Uterus (tissue), 2 donors: ENCODE measurements around the gene SOCS4.

Source experiments
- POLR2A ChIP-seq, 2 donors: fragments of 450-650 bp; IDR thresholded peaks; one replicate each; pipeline ENCODE4 v1.6.1; 2016; ENCODE audit warnings: antibody characterized with exemption in 2 of 2, mild to moderate bottlenecking in 1 of 2, moderate library complexity in 1 of 2
- TF ChIP-seq, protein P1 (sequence below), 4 experiments: fragments of 200-600 bp in 2 of 4; fragments of 450-650 bp in 2 of 4; sonication (generic) in 2 of 4; IDR thresholded peaks; one replicate each; pipeline ENCODE4 v1.5.1; 2016 to 2019; ENCODE audit warnings: antibody characterized with exemption in 4 of 4, mild to moderate bottlenecking in 2 of 4, moderate library complexity in 1 of 4

- TF ChIP-seq, protein P1, sequence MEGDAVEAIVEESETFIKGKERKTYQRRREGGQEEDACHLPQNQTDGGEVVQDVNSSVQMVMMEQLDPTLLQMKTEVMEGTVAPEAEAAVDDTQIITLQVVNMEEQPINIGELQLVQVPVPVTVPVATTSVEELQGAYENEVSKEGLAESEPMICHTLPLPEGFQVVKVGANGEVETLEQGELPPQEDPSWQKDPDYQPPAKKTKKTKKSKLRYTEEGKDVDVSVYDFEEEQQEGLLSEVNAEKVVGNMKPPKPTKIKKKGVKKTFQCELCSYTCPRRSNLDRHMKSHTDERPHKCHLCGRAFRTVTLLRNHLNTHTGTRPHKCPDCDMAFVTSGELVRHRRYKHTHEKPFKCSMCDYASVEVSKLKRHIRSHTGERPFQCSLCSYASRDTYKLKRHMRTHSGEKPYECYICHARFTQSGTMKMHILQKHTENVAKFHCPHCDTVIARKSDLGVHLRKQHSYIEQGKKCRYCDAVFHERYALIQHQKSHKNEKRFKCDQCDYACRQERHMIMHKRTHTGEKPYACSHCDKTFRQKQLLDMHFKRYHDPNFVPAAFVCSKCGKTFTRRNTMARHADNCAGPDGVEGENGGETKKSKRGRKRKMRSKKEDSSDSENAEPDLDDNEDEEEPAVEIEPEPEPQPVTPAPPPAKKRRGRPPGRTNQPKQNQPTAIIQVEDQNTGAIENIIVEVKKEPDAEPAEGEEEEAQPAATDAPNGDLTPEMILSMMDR (IDR thresholded peaks at IDR 0.05), result no peak
- TF ChIP-seq POLR2A (IDR thresholded peaks at IDR 0.05), result no peak
Measured at GRCh38 chr14:55092341-55092740, 65.3 kb downstream of the SOCS4 start.
